Right renal cortex interstitium (tissue), 3 donors: ENCODE measurements around the gene TCERG1L. TPM values are rescaled to one million over a fixed set of nuclear protein-coding genes. Genes with fewer than 3 reads are reported as not detected.

ENCODE experiments used
- DNase-seq, 3 donors: peaks; one replicate each; pipeline ENCODE4 v3.0.0-alpha.2; 2013; ENCODE audit warnings: low read depth in 3 of 3, low spot score in 2 of 3
- polyA plus RNA-seq, 3 donors: library from polyadenylated mRNA; unstranded; fragments of 120-200 nt; gene quantifications; one replicate each; pipeline ENCODE4 v1.2.1, GENCODE V29; 2013; ENCODE audit not compliant: insufficient read length in 3 of 3

Gene TCERG1L
- polyA plus RNA-seq, 3 donors, result 1.2 to 1.7 (median 1.4) TPM

DNA sequence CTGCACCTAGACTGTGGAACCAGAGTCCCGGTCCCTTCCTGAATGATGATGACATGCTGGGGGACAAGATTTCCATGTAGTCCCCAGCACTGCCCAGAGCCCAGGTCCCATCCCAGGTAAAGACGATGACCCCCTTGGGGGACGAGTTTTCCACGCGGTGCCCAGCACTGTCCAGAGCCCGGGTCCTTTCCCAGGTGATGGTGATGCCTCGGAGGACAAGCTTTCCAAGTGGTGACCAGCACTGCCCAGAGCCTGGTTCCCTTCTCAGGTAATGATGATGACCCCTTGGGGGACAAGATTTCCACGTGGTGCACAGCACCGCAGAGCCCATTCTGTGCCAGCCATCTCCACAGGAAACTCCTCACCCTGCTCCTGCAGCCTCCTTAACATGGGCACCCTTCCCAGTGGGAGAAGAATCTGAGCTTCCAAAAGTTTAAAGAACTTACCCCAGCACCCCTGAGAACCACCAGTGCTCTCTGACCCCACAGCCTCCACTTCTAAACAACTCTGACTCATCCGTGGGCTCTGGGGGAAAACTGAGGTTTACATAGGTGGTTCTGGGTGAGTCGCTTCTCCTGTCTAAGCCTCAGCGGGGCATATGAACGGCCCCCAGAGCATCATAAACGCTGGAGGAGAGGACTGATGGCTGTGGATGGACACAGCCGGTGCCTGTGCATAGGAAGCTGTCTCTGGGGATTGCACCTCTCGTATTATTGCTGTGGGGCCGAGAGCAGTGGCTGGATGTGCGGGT, 233.2 kb downstream of the TCERG1L start:
- no peak for DNase-seq

GRCh38 chr10:131077724-131078123, 233.8 kb downstream of the TCERG1L start:
- no peak for DNase-seq

- no peak for DNase-seq
These were observed 234.5 kb downstream of the TCERG1L start for GRCh38 chr10:131077031-131077430.

- DNase-seq, result no peak
These were observed 235.2 kb downstream of the TCERG1L start for GRCh38 chr10:131076356-131076755.

DNA sequence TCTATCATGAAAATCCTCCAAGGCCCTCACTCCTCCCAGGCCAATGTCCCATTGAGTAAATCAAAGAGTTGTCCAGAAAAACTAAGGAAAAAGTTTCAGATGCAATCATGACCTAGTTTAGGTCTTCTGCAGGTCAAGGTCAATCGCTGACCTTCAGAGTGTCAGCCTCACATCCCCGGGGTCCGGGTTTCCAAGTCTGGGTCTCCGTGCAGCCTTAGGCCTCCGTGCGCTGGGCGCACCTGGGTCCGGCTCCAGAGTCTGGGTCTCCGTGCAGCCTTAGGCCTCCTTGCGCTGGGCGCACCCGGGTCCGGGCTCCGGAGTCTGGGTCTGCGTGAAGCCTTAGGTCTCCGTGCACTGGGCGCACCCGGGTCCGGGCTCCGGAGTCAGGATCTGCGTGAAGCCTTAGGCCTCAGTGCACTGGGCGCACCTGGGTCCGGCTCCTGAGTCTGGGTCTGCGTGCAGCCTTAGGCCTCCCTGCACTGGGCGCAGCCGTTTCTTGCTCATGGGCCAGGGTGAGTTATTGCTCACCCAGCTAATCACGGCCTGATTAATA, 236.2 kb downstream of the TCERG1L start:
- DNase-seq, result no peak

DNA sequence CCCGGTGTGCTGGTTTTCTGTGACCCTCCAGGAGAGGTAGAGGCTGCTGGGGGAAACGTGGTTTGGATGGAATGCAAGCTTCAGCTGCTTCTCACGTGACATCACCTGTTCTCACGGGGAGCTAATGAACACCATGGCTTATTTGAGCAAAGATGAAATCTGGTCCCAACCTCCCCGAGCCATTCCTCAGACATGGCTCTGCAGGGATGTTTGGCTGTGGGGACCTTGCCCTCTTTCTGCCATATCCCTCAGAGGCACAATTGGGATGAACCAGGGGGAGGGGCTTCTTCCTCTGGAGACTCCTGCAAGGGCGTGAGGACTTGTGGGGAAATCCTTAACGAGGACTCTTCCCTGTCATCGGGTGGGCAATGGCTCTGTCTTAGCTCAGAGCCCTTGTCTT, 236.8 kb downstream of the TCERG1L start:
- no peak for DNase-seq

GRCh38 chr10:131073469-131074035, 238.0 kb downstream of the TCERG1L start:
- no peak for DNase-seq

GRCh38 chr10:131072651-131073468, 238.7 kb downstream of the TCERG1L start:
- DNase-seq, result no peak

- no peak for DNase-seq
These were observed 239.8 kb downstream of the TCERG1L start for GRCh38 chr10:131071721-131072120.

- DNase-seq, result no peak
These were observed 240.7 kb downstream of the TCERG1L start for GRCh38 chr10:131070856-131071255.

- DNase-seq, result no peak
These were observed 242.8 kb downstream of the TCERG1L start for GRCh38 chr10:131068760-131069159.

- DNase-seq, result no peak
These were observed 243.2 kb downstream of the TCERG1L start for GRCh38 chr10:131068311-131068710.

DNA sequence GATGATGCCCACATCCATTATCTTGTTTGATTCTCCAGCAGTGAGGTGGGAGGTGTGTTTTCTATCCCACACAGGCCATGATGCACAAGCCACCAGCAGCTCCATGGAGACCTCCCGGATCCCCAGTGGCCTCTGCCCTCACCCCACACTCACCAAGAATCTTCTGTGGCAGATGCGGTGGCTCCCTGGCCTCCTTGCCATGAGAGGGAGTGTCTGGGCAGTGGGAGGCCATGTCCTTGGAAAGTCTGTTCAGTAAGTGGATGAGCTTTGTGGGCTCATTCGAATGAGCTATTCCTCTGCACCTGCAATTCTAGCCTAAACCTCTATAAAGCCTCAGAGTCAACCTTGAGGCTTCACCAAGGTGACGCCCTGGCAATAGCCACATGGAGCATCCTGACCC, 243.8 kb downstream of the TCERG1L start:
- DNase-seq, result no peak

GRCh38 chr10:131065673-131066305, 245.7 kb downstream of the TCERG1L start:
- DNase-seq, result no peak

- no peak for DNase-seq
These were observed 248.2 kb downstream of the TCERG1L start for GRCh38 chr10:131063311-131063710.

DNA sequence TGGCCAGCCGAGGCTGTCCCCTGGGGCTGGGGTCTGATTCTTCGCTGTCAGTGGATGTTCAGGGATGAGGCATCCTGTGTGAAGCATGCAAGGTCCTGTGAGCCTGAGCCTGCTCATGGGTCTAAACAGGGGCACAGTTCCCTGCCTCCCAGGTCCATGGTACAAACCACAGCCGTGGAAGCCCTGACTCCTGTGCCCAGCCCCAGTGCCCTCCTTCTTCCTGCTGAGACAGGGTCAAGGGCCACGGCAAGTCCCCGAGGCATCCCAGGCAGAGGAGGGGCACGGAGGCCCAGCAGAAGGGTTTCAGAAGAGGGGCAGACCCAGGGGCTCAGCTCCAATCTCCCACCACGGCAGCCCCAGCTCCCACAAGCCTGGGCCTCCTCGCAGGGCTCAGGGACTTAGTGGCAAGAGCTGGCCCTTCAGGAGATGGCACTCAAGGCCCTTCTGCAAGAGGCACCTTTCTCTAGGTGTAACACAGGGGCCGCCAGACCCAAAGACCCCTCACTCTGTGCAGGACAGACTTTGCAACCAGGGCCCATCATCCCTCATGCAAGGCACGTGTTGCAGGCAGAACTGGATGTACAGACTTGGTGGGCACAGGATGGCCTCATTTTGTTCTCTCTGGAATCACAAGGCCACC, 248.8 kb downstream of the TCERG1L start:
- no peak for DNase-seq

GRCh38 chr10:131061216-131061615, 250.3 kb downstream of the TCERG1L start:
- no peak for DNase-seq

DNA sequence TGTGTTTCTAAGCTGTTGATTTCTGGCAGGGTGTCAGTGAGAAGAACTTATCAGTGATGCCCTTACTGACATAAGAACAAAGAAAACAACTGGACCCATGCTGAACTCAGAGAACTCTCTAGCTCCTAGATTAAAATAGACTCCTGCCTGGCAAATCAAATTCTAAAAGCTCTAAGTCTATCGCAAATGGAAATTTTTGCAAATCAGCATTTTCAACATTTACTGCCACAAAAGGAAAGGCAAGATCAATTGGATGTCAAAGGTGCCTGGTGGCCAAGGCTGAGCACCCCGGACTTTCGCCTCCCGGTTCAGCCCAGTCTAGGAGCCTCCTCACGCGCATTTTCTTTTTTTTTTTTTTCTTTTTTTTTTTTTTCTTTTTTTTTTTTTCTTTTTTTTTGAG, 251.6 kb downstream of the TCERG1L start:
- no peak for DNase-seq

DNA sequence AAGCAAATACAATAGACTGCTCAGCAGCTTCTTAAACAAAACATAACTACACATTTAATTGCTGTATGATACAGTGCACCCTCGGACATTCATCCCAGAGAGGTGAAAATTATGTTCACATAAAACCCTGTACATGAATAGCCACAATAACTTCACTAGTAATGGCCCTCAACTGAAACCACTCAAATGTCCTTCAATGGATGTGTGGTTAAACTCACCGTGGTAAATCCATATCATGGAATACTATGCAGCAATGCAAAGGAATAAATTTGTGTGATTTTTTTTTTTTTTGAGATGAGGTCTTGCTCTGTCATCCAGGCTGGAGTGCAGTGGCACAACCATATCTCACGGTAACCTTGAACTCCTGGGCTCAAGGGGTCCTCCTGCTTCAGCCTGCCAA, 252.7 kb downstream of the TCERG1L start:
- no peak for DNase-seq

DNA sequence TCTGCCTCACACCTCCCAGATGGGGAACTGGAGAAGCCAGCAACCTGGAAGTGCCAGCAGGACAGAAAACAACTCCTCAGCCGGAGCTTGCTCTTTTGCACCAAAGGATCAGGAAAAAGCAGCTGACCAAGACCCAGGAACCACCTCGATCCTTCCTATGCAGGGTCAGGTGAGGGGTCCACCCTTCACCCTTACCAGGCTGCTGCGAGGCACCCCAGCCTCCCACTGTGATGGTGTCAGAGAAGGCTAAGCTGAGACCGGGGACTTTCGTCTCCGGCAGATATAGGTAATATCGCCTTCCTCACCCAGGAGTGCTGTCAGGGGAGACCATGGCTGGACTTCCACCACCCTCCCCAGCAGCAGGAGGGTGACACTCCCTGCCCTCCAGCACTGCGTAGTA, 254.7 kb downstream of the TCERG1L start:
- no peak for DNase-seq
